PC-9 (cell line): Measurements from ENCODE around the gene IGLL5. TPM values are rescaled to one million over a fixed set of nuclear protein-coding genes. Genes with fewer than 3 reads are reported as not detected.
A peak's percentile ranks its signal among the peaks of the same experiment; 100 is the strongest.

Source experiments
- BruUV-seq: library from RNA; stranded (reverse); fragments of 400-500 nt; replicated peaks from 2 replicates; lab custom pipeline; 2021; lab: Mats Ljungman, UMichigan
- CTCF ChIA-PET: fragments of 300-600 bp; sonication (Branson Sonifier 250); formaldehyde crosslinking; loops from one replicate; lab custom pipeline; 2022; ENCODE audit warnings: antibody characterized with exemption; lab: Charles Lee
- POLR2A ChIA-PET: fragments of 300-600 bp; sonication (Branson Sonifier 250); formaldehyde crosslinking; loops from one replicate; lab custom pipeline; 2022; ENCODE audit warnings: antibody characterized with exemption; ENCODE audit not compliant: unreplicated experiment; lab: Charles Lee
- DNase-seq, 2 experiments: peaks; one replicate each; pipeline versions ENCODE4 v3.0.0 to v3.0.0-alpha.2; 2015 to 2022; ENCODE audit warnings: mixed read lengths in 1 of 2
- H2AFZ ChIP-seq: fragments of 200-600 bp; sonication (generic); 2 replicates; pipeline ENCODE4 v1.8.1; 2017; ENCODE audit warnings: antibody characterized with exemption
- H3F3A ChIP-seq: fragments of 200-600 bp; sonication (generic); 2 replicates; pipeline ENCODE4 v1.8.1; 2017; ENCODE audit warnings: antibody characterized with exemption, mild to moderate bottlenecking, low read depth; ENCODE audit not compliant: insufficient read depth
- H3K27ac ChIP-seq: fragments of 200-600 bp; sonication (generic); 2 replicates; pipeline ENCODE4 v1.6.1; 2016; ENCODE audit warnings: mixed run types
- H3K27me3 ChIP-seq: fragments of 200-600 bp; sonication (generic); 2 replicates; pipeline ENCODE4 v1.6.1; 2016; ENCODE audit warnings: low read depth, mixed run types; ENCODE audit not compliant: insufficient read depth
- H3K36me3 ChIP-seq: fragments of 200-600 bp; sonication (generic); 2 replicates; pipeline ENCODE4 v1.6.1; 2016; ENCODE audit warnings: low read depth, mixed run types
- H3K4me1 ChIP-seq: fragments of 200-600 bp; sonication (generic); replicated peaks from 2 replicates; pipeline ENCODE4 v1.6.1; 2016; ENCODE audit warnings: mixed run types; ENCODE audit not compliant: insufficient read depth
- H3K4me2 ChIP-seq: fragments of 200-600 bp; sonication (generic); 2 replicates; pipeline ENCODE4 v1.6.1; 2017; ENCODE audit warnings: mixed run types
- H3K4me3 ChIP-seq: fragments of 200-600 bp; sonication (generic); 2 replicates; pipeline ENCODE4 v1.6.1; 2016; ENCODE audit warnings: mixed run types
- H3K79me2 ChIP-seq: fragments of 200-600 bp; sonication (generic); 2 replicates; pipeline ENCODE4 v1.6.1; 2017; ENCODE audit warnings: low read depth, mixed run types
- H3K9me2 ChIP-seq: fragments of 200-600 bp; sonication (generic); 2 replicates; pipeline ENCODE4 v1.8.1; 2017; ENCODE audit warnings: mild to moderate bottlenecking; ENCODE audit not compliant: insufficient read depth
- H3K9me3 ChIP-seq: fragments of 200-600 bp; sonication (generic); 2 replicates; pipeline ENCODE4 v1.8.1; 2016; ENCODE audit warnings: low read depth; ENCODE audit not compliant: insufficient read depth
- H4K20me1 ChIP-seq: fragments of 200-600 bp; sonication (generic); 2 replicates; pipeline ENCODE4 v1.8.1; 2017; ENCODE audit not compliant: insufficient read depth
- CTCF ChIP-seq: fragments of 200-600 bp; sonication (generic); conservative IDR thresholded peaks from 2 replicates; pipeline ENCODE4 v1.6.1; 2017; ENCODE audit warnings: mixed run types, antibody characterized with exemption, mild to moderate bottlenecking, moderate library complexity
- EZH2 ChIP-seq: fragments of 200-600 bp; sonication (generic); IDR thresholded peaks from 2 replicates; pipeline ENCODE4 v1.8.0; 2017; ENCODE audit warnings: antibody characterized with exemption, low read depth
- intact Hi-C: fragments of 100-400 bp; cut with micrococcal nuclease; formaldehyde crosslinking; loops from one replicate; pipeline ENCODE4 v1.10.0; 2022; ENCODE audit not compliant: unreplicated experiment
- total RNA-seq: library from RNA; stranded (reverse); gene quantifications from 2 replicates; pipeline ENCODE4 v1.2.3, GENCODE V29; 2021

The IGLL5 gene
- total RNA-seq, 1 experiment from 2014 or later: not detected

- intact Hi-C loops: no loop called here
- CTCF ChIA-PET: no interaction called here
- no peak overlapping the region for H3K27ac ChIP-seq
Measured at GRCh38 chr22:22843848-22844247, 43.8 kb upstream of the IGLL5 start.

GRCh38 chr22:22847241-22847640 is 40.4 kb upstream of the IGLL5 start:
- no TSS peak for BruUV-seq
- no peak overlapping the region for H3K4me2 ChIP-seq
- 0 out of 2 replicates have a peak, but pooled peaks cover 7% of the 10 kb centered on the region for H4K20me1 ChIP-seq
- H3K27me3 ChIP-seq: peaks cover 29% of the 10 kb centered on the region; the same call in 1 of the 2 replicates
- CTCF ChIA-PET: no interaction called here
- DNase-seq: no peak
- H3K36me3 ChIP-seq: no peaks in the 10 kb centered on the region
- no peaks in the 10 kb centered on the region for H3F3A ChIP-seq
- no peak overlapping the region for H3K27ac ChIP-seq
- no peaks in the 10 kb centered on the region for H3K9me2 ChIP-seq
- H2AFZ ChIP-seq: no peak overlapping the region
- H3K9me3 ChIP-seq: no peaks in the 10 kb centered on the region
- H3K4me3 ChIP-seq: no peak overlapping the region
- intact Hi-C loops: loop anchor here (5.0 kb wide), 1 partner anchor 110 kb away; no protein-coding TSS in a partner anchor
- H3K4me1 ChIP-seq: no peaks in the 10 kb centered on the region
- no peaks in the 10 kb centered on the region for H3K79me2 ChIP-seq
- POLR2A ChIA-PET: no interaction called here
- TF ChIP-seq EZH2 (no peak), CTCF (no peak)

More at GRCh38 chr22:22843848-22844247, 43.8 kb upstream of the IGLL5 start:
- Histone ChIP-seq H3K9me2 (no peaks in the 10 kb centered on the region), H3K79me2 (no peaks in the 10 kb centered on the region), H3K4me2 (no peak overlapping the region), H3F3A (no peaks in the 10 kb centered on the region), H4K20me1 (0 out of 2 replicates have a peak, but pooled peaks cover 7% of the 10 kb centered on the region), H3K4me1 (no peaks in the 10 kb centered on the region), H3K9me3 (no peaks in the 10 kb centered on the region), H3K4me3 (no peak overlapping the region), H3K36me3 (no peaks in the 10 kb centered on the region), H2AFZ (no peak overlapping the region), H3K27me3 (peaks cover 24% of the 10 kb centered on the region; the same call in 1 of the 2 replicates)
- DNase-seq: no peak
- no TSS peak for BruUV-seq
- POLR2A ChIA-PET: no interaction called here
- no peak for TF ChIP-seq EZH2
- no peak for TF ChIP-seq CTCF

GRCh38 chr22:22848364-22848866 is 39.2 kb upstream of the IGLL5 start:
- Histone ChIP-seq H3K27ac (no peak overlapping the region), H3F3A (no peaks in the 10 kb centered on the region), H3K79me2 (no peaks in the 10 kb centered on the region), H2AFZ (no peak overlapping the region), H4K20me1 (0 out of 2 replicates have a peak, but pooled peaks cover 4% of the 10 kb centered on the region), H3K4me2 (no peak overlapping the region), H3K36me3 (no peaks in the 10 kb centered on the region), H3K27me3 (peaks cover 36% of the 10 kb centered on the region), H3K9me2 (no peaks in the 10 kb centered on the region), H3K4me1 (no peaks in the 10 kb centered on the region), H3K9me3 (no peaks in the 10 kb centered on the region), H3K4me3 (no peak overlapping the region)
- ChIA-PET POLR2A (no interaction called here), CTCF (interaction anchor here (0.6 kb wide), 1 partner anchor 68 kb away, joined by 12 read pairs; no protein-coding TSS in a partner anchor)
- BruUV-seq: no TSS peak
- intact Hi-C loops: loop anchor here (5.0 kb wide), 1 partner anchor 109 kb away; no protein-coding TSS in a partner anchor
- TF ChIP-seq EZH2: no peak
- TF ChIP-seq CTCF: peak; percentile 88
- peak; percentile 33 to 44 for DNase-seq
